ENCODE measurements around the gene EIF4G3. TPM values are rescaled to one million over a fixed set of nuclear protein-coding genes. Genes with fewer than 3 reads are reported as not detected.
A peak's percentile ranks its signal among the peaks of the same experiment; 100 is the strongest.

The EIF4G3 gene
- total and polyA plus RNA-seq, 2 of the 8 experiments (the other 6 are each of a cell fraction or from before 2014, with no cell fraction given) = 47.5 to 66.6 TPM

DNA sequence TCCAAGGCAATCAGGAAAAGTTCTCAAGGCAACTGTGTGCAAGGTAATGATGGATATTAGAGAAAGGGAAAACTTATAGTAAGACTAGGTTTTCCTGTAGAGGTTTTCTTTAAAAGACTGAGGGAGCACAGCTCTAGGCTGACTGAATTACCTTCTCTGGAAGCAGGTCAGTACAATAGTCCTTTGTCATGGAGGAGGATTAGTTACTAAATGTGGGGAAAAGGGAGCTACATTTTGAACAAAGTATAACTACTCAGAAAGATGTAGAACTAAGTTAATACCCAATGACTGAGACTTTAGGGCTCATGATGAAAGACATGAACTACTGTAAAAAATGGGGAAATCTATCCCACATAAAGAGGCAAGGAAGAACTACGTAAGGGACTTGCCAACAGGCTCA is 241.0 kb downstream of the EIF4G3 start (continued):
- TF ChIP-seq, protein P1, sequence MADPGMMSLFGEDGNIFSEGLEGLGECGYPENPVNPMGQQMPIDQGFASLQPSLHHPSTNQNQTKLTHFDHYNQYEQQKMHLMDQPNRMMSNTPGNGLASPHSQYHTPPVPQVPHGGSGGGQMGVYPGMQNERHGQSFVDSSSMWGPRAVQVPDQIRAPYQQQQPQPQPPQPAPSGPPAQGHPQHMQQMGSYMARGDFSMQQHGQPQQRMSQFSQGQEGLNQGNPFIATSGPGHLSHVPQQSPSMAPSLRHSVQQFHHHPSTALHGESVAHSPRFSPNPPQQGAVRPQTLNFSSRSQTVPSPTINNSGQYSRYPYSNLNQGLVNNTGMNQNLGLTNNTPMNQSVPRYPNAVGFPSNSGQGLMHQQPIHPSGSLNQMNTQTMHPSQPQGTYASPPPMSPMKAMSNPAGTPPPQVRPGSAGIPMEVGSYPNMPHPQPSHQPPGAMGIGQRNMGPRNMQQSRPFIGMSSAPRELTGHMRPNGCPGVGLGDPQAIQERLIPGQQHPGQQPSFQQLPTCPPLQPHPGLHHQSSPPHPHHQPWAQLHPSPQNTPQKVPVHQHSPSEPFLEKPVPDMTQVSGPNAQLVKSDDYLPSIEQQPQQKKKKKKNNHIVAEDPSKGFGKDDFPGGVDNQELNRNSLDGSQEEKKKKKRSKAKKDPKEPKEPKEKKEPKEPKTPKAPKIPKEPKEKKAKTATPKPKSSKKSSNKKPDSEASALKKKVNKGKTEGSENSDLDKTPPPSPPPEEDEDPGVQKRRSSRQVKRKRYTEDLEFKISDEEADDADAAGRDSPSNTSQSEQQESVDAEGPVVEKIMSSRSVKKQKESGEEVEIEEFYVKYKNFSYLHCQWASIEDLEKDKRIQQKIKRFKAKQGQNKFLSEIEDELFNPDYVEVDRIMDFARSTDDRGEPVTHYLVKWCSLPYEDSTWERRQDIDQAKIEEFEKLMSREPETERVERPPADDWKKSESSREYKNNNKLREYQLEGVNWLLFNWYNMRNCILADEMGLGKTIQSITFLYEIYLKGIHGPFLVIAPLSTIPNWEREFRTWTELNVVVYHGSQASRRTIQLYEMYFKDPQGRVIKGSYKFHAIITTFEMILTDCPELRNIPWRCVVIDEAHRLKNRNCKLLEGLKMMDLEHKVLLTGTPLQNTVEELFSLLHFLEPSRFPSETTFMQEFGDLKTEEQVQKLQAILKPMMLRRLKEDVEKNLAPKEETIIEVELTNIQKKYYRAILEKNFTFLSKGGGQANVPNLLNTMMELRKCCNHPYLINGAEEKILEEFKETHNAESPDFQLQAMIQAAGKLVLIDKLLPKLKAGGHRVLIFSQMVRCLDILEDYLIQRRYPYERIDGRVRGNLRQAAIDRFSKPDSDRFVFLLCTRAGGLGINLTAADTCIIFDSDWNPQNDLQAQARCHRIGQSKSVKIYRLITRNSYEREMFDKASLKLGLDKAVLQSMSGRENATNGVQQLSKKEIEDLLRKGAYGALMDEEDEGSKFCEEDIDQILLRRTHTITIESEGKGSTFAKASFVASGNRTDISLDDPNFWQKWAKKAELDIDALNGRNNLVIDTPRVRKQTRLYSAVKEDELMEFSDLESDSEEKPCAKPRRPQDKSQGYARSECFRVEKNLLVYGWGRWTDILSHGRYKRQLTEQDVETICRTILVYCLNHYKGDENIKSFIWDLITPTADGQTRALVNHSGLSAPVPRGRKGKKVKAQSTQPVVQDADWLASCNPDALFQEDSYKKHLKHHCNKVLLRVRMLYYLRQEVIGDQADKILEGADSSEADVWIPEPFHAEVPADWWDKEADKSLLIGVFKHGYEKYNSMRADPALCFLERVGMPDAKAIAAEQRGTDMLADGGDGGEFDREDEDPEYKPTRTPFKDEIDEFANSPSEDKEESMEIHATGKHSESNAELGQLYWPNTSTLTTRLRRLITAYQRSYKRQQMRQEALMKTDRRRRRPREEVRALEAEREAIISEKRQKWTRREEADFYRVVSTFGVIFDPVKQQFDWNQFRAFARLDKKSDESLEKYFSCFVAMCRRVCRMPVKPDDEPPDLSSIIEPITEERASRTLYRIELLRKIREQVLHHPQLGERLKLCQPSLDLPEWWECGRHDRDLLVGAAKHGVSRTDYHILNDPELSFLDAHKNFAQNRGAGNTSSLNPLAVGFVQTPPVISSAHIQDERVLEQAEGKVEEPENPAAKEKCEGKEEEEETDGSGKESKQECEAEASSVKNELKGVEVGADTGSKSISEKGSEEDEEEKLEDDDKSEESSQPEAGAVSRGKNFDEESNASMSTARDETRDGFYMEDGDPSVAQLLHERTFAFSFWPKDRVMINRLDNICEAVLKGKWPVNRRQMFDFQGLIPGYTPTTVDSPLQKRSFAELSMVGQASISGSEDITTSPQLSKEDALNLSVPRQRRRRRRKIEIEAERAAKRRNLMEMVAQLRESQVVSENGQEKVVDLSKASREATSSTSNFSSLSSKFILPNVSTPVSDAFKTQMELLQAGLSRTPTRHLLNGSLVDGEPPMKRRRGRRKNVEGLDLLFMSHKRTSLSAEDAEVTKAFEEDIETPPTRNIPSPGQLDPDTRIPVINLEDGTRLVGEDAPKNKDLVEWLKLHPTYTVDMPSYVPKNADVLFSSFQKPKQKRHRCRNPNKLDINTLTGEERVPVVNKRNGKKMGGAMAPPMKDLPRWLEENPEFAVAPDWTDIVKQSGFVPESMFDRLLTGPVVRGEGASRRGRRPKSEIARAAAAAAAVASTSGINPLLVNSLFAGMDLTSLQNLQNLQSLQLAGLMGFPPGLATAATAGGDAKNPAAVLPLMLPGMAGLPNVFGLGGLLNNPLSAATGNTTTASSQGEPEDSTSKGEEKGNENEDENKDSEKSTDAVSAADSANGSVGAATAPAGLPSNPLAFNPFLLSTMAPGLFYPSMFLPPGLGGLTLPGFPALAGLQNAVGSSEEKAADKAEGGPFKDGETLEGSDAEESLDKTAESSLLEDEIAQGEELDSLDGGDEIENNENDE (IDR thresholded peaks at IDR 0.05; ENCODE audit: insufficient replicate concordance, low read length) = peak; percentile 33
- TF ChIP-seq, protein P2, sequence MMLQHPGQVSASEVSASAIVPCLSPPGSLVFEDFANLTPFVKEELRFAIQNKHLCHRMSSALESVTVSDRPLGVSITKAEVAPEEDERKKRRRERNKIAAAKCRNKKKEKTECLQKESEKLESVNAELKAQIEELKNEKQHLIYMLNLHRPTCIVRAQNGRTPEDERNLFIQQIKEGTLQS (IDR thresholded peaks at IDR 0.05; ENCODE audit: insufficient read depth, low read depth, low read length) = no peak
